Ovary (tissue), 3 donors: ENCODE measurements around the gene RHO.

Source experiments
- CTCF ChIP-seq, 3 donors: fragments of 450-650 bp in 2 of 3; fragments of 200-600 bp in 1 of 3; IDR thresholded peaks; one replicate each; pipeline versions ENCODE4 v1.5.1 to v1.8.0; 2016 to 2022; ENCODE audit warnings: antibody characterized with exemption in 3 of 3, mild to moderate bottlenecking in 1 of 3
- EP300 ChIP-seq: sonication (generic); formaldehyde crosslinking; IDR thresholded peaks from one replicate; pipeline ENCODE4 v1.6.1; 2017; ENCODE audit warnings: antibody characterized with exemption
- POLR2A ChIP-seq: fragments of 450-650 bp; IDR thresholded peaks from one replicate; pipeline ENCODE4 v1.6.1; 2017; ENCODE audit warnings: antibody characterized with exemption, mild to moderate bottlenecking, moderate library complexity
- donor health status: DM: no; HTN: no; CAD: no.

GRCh38 chr3:129582799-129583198 is 54.4 kb downstream of the RHO start:
- TF ChIP-seq CTCF (IDR thresholded peaks at IDR 0.05) (no peak), POLR2A (no peak), EP300 (no peak)
